ENCODE results near the gene SDK1. TPM values are rescaled to one million over a fixed set of nuclear protein-coding genes. Genes with fewer than 3 reads are reported as not detected.

The SDK1 gene
- total RNA-seq, 1 experiment from 2014 or later, result 9.3 TPM

- CTCF ChIA-PET, result no interaction called here
- peaks cover 8% of the 10 kb centered on the region; the same call in 1 of the 2 replicates for H3K9me3 Mint-ChIP-seq
- POLR2A ChIA-PET, result no interaction called here
Observed at GRCh38 chr7:3757059-3757458, 456.0 kb downstream of the SDK1 start.

DNA sequence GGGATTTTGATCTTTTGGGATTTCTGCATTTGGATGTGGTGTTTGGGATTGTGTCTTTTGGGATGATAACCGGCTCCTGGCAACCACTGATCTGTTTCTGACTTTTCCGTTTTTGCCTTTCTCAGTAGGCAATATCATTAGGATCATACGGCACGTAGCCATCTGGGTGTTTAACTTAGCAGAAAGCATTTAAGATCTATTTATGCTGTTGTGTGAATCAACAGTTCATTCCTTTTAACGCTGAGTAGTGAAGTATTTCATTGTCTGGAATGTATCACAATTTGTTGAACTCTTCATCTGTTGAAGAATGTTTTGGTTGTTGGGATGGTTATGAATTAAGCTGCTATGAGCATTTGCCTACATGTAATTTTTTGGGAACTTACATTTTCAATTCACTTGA lies 459.6 kb downstream of the SDK1 start:
- POLR2A ChIA-PET, result no interaction called here
- H3K27ac Mint-ChIP-seq, result no peak overlapping the region

More at GRCh38 chr7:3757059-3757458, 456.0 kb downstream of the SDK1 start:
- no peak for ATAC-seq
- TF ChIP-seq ETV6 (CRISPR knock-in tag; IDR thresholded peaks at IDR 0.05), result no peak
- no peak for TF ChIP-seq ZNF121 (CRISPR knock-in tag; IDR thresholded peaks at IDR 0.05)
- TF ChIP-seq ZNF317 (CRISPR knock-in tag; IDR thresholded peaks at IDR 0.05; ENCODE audit: borderline replicate concordance, low read depth), result no peak
- TF ChIP-seq NR2C2 (CRISPR knock-in tag; IDR thresholded peaks at IDR 0.05), result no peak
- no peak for TF ChIP-seq NFYB (CRISPR knock-in tag; conservative IDR thresholded peaks at IDR 0.05; ENCODE audit: low read depth)
- no peak for TF ChIP-seq FOXP1 (CRISPR knock-in tag; IDR thresholded peaks at IDR 0.05; ENCODE audit: borderline replicate concordance)
- TF ChIP-seq ZNF671 (CRISPR knock-in tag; IDR thresholded peaks at IDR 0.05), result no peak
- no peak for TF ChIP-seq TP53 (CRISPR knock-in tag; IDR thresholded peaks at IDR 0.05)
- no peak for TF ChIP-seq ZNF423 (CRISPR knock-in tag; IDR thresholded peaks at IDR 0.05)
- TF ChIP-seq ZMAT4 (CRISPR knock-in tag; IDR thresholded peaks at IDR 0.05), result no peak
- no peak for TF ChIP-seq NR3C1 (CRISPR knock-in tag; conservative IDR thresholded peaks at IDR 0.05; ENCODE audit: low read depth)
- no peak for TF ChIP-seq E2F4 (CRISPR knock-in tag; IDR thresholded peaks at IDR 0.05; ENCODE audit: borderline replicate concordance, low read depth)
- no peak for TF ChIP-seq NR1H2 (CRISPR knock-in tag; IDR thresholded peaks at IDR 0.05)
- TF ChIP-seq HMGA2 (CRISPR knock-in tag; IDR thresholded peaks at IDR 0.05), result no peak
- TF ChIP-seq ZNF232 (CRISPR knock-in tag; IDR thresholded peaks at IDR 0.05), result no peak
- no peak for TF ChIP-seq TEAD4 (CRISPR knock-in tag; IDR thresholded peaks at IDR 0.05)
- TF ChIP-seq RORB (CRISPR knock-in tag; IDR thresholded peaks at IDR 0.05), result no peak
- TF ChIP-seq ZNF219 (CRISPR knock-in tag; IDR thresholded peaks at IDR 0.05; ENCODE audit: borderline replicate concordance), result no peak
- Mint-ChIP-seq H3K4me1 (peaks cover 26% of the 10 kb centered on the region), H3K4me3 (no peak overlapping the region), H3K27ac (0 out of 2 replicates have a peak overlapping the region, but pooled peaks have one; percentile 24), H3K36me3 (peaks cover 5% of the 10 kb centered on the region; the same call in 1 of the 2 replicates), H3K27me3 (ENCODE audit: low read depth) (no peaks in the 10 kb centered on the region)
- no peak for DNase-seq (ENCODE audit: low spot score)

More for the DNA sequence above, 459.6 kb downstream of the SDK1 start:
- no peak for DNase-seq (ENCODE audit: low spot score)
- peaks cover 5% of the 10 kb centered on the region; the same call in 1 of the 2 replicates for H3K36me3 Mint-ChIP-seq
- ATAC-seq, result no peak
- H3K4me1 Mint-ChIP-seq, result peaks cover 6% of the 10 kb centered on the region
- H3K4me3 Mint-ChIP-seq, result no peak overlapping the region
- CTCF ChIA-PET, result no interaction called here
- H3K9me3 Mint-ChIP-seq, result peaks cover 8% of the 10 kb centered on the region; the same call in 1 of the 2 replicates
- no peaks in the 10 kb centered on the region for H3K27me3 Mint-ChIP-seq (ENCODE audit: low read depth)
- TF ChIP-seq ZNF416 (CRISPR knock-in tag; IDR thresholded peaks at IDR 0.05) (no peak), SMAD4 (CRISPR knock-in tag; IDR thresholded peaks at IDR 0.05) (no peak), NR3C1 (CRISPR knock-in tag; conservative IDR thresholded peaks at IDR 0.05; ENCODE audit: low read depth) (no peak), ZNF317 (CRISPR knock-in tag; IDR thresholded peaks at IDR 0.05; ENCODE audit: borderline replicate concordance, low read depth) (no peak), FOXP1 (CRISPR knock-in tag; IDR thresholded peaks at IDR 0.05; ENCODE audit: borderline replicate concordance) (no peak), NR1H2 (CRISPR knock-in tag; IDR thresholded peaks at IDR 0.05) (no peak), TP53 (CRISPR knock-in tag; IDR thresholded peaks at IDR 0.05) (no peak), ZBTB43 (CRISPR knock-in tag; IDR thresholded peaks at IDR 0.05) (no peak), RORB (CRISPR knock-in tag; IDR thresholded peaks at IDR 0.05) (no peak), AFF4 (CRISPR knock-in tag; IDR thresholded peaks at IDR 0.05; ENCODE audit: borderline replicate concordance) (no peak)
- TF ChIP-seq, protein P1, sequence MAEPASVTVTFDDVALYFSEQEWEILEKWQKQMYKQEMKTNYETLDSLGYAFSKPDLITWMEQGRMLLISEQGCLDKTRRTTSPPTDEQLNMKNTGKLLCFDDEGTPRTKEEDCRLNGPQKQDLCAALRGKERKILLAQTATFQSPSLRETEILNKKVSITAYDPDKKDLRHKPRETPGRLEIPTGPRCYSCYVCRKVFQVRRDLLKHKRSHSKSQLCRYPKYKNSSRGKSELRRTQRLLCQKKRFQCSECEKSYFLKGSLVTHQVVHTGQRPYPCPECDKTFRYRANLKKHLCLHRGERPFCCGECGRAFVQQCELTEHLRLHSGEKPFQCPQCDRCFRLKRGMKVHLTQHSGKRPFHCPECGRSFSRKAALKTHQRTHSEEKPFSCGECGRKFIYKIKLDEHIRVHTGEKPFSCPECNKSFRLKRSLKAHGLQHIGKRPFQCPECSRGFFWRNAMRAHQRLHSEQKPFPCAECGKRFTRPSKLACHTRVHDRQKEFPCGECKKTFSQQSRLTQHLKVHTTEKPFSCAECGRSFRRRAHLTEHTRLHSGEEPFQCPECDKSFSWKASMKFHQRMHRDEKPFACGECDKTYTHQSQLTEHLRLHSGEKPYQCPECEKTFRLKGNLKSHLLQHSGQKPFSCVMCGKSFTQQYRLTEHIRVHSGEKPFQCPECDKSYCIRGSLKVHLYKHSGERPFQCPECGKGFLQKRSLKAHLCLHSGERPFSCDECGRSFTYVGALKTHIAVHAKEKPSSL (CRISPR knock-in tag; conservative IDR thresholded peaks at IDR 0.05), result no peak
- TF ChIP-seq, protein P2, sequence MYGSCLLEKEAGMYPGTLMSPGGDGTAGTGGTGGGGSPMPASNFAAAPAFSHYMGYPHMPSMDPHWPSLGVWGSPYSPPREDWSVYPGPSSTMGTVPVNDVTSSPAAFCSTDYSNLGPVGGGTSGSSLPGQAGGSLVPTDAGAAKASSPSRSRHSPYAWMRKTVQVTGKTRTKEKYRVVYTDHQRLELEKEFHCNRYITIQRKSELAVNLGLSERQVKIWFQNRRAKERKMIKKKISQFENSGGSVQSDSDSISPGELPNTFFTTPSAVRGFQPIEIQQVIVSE (CRISPR knock-in tag; IDR thresholded peaks at IDR 0.05; ENCODE audit: borderline replicate concordance), result no peak

Data from WTC11 (cell line).